ENCODE measurements around the gene GAREM1. TPM values are rescaled to one million over a fixed set of nuclear protein-coding genes. Genes with fewer than 3 reads are reported as not detected.

Gene GAREM1
- polyA plus RNA-seq, 1 of the 3 experiments (the other 2 are of a cell fraction), result 2.8 TPM

DNA sequence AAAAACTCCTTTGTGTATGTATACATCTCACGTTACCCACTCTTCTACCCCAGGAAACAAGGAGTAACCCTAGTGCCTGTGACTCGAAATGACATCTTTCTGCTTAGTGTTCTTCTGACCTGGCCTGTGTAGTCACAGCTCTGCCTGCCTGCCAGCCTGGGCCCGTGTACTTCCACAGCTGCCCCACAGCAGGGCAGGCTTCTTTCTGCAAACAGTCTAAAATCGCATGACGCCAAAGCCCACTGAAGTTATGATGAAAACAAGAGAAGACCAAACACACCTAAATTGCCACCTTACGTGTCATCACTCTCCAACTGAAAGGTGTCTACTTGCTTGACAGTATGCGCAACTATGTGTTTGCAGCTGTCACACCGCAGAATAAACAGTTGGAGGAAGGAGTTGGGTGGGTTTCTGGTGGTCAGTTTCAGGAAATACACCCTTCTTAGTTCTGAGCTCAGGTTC, 1.5 kb downstream of the GAREM1 start (continued):
- TF ChIP-seq EP300 (IDR thresholded peaks at IDR 0.05; ENCODE audit: borderline replicate concordance in 1 of 2, low read depth in 1 of 2, low read length in 1 of 2), result no peak

DNA sequence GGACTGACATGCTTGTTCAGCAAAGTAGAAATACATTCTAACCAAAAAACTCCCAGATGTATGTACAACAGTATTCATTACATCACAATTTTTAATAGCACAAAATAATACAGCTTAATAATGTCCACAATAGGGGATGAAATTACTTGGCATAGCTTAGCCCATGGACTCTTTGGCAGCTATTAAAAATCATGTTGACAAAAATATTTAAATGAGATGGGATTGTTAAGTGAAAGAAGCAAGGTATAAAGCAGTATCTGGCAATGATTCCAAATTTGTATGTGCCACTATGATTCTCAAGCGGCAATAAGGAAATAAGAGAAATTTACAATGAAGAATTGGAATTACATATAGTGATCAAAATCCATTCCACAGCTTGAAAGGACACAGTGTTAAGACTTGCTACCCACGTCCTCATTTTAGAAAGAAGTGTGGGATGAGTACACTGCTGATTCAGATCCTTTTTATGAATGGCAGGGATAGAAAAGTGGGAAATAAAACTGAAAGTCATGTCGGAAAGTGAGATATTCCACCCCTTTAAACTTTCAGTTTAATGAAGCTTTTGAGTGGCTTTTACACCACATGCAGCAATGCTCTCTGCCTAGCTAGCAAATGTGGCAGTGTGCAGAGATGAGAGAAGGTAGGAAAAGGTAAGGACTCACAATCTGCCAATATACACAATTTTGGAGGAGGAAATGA, 2.4 kb downstream of the GAREM1 start:
- CTCF ChIA-PET, result interaction anchor here (0.6 to 6.5 kb wide), 24 partner anchors 8 to 310 kb away, joined by 3 to 99 read pairs (median 6); no protein-coding TSS in a partner anchor
- Histone ChIP-seq H2AFZ (ENCODE audit: low read depth) (no peak overlapping the region), H4K20me1 (ENCODE audit: insufficient read depth) (no peaks in the 10 kb centered on the region), H3K79me2 (ENCODE audit: insufficient read depth) (peaks cover 26% of the 10 kb centered on the region), H3K36me3 (replicated peaks in 1 of 2; ENCODE audit: control insufficient read depth in 1 of 2, insufficient read depth in 2 of 2, low read length in 1 of 2) (no peaks in the 10 kb centered on the region), H3K27ac (ENCODE audit: low read depth in 2 of 2, low read length in 1 of 2) (no peak overlapping the region), H3K4me1 (ENCODE audit: control insufficient read depth in 1 of 2, insufficient read depth in 2 of 2, low read depth in 1 of 2, low read length in 1 of 2) (peaks cover 0 to 16% of the 10 kb centered on the region in 2 experiments; a peak in 2 of 4 replicates), H3K9me3 (no peaks in the 10 kb centered on the region), H3K4me3 (ENCODE audit: low read depth in 2 of 2, low read length in 1 of 2) (peak overlapping the region; percentile 30 to 83), H3K4me2 (peak overlapping the region; percentile 85), H3K9ac (no peak overlapping the region), H3F3A (replicated peaks; ENCODE audit: insufficient read depth) (peaks cover 4% of the 10 kb centered on the region), H3K9me2 (no peaks in the 10 kb centered on the region), H3K27me3 (ENCODE audit: insufficient read depth) (no peaks in the 10 kb centered on the region)
- POLR2A ChIA-PET, result no interaction called here
- no peak for TF ChIP-seq RFX5 (IDR thresholded peaks at IDR 0.05; ENCODE audit: low read length)
- TF ChIP-seq, protein P1, sequence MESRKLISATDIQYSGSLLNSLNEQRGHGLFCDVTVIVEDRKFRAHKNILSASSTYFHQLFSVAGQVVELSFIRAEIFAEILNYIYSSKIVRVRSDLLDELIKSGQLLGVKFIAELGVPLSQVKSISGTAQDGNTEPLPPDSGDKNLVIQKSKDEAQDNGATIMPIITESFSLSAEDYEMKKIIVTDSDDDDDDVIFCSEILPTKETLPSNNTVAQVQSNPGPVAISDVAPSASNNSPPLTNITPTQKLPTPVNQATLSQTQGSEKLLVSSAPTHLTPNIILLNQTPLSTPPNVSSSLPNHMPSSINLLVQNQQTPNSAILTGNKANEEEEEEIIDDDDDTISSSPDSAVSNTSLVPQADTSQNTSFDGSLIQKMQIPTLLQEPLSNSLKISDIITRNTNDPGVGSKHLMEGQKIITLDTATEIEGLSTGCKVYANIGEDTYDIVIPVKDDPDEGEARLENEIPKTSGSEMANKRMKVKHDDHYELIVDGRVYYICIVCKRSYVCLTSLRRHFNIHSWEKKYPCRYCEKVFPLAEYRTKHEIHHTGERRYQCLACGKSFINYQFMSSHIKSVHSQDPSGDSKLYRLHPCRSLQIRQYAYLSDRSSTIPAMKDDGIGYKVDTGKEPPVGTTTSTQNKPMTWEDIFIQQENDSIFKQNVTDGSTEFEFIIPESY (IDR thresholded peaks at IDR 0.05; ENCODE audit: borderline replicate concordance, low read depth), result no peak
- TF ChIP-seq CHD2 (IDR thresholded peaks at IDR 0.05; ENCODE audit: low read length, partially characterized antibody), result no peak
- TF ChIP-seq RCOR1 (IDR thresholded peaks at IDR 0.05; ENCODE audit: low read length), result no peak
- no peak for TF ChIP-seq FOXM1 (IDR thresholded peaks at IDR 0.05; ENCODE audit: low read depth)
- TF ChIP-seq EP300 (IDR thresholded peaks at IDR 0.05; ENCODE audit: borderline replicate concordance in 1 of 2, low read depth in 1 of 2, low read length in 1 of 2), result no peak
- TF ChIP-seq, protein P2, sequence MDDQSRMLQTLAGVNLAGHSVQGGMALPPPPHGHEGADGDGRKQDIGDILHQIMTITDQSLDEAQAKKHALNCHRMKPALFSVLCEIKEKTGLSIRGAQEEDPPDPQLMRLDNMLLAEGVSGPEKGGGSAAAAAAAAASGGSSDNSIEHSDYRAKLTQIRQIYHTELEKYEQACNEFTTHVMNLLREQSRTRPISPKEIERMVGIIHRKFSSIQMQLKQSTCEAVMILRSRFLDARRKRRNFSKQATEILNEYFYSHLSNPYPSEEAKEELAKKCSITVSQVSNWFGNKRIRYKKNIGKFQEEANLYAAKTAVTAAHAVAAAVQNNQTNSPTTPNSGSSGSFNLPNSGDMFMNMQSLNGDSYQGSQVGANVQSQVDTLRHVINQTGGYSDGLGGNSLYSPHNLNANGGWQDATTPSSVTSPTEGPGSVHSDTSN (IDR thresholded peaks at IDR 0.05), result no peak
- TF ChIP-seq YY1 (IDR thresholded peaks at IDR 0.05; ENCODE audit: low read depth), result no peak
- no peak for TF ChIP-seq TAF1 (IDR thresholded peaks at IDR 0.05; ENCODE audit: borderline replicate concordance, low read depth, low read length)
- no peak for TF ChIP-seq NFIC (IDR thresholded peaks at IDR 0.05; ENCODE audit: borderline replicate concordance)
- no peak for TF ChIP-seq SIN3A (IDR thresholded peaks at IDR 0.05; ENCODE audit: borderline replicate concordance, low read depth, low read length)
- TF ChIP-seq POLR2AphosphoS5 (IDR thresholded peaks at IDR 0.05; ENCODE audit: low read depth, low read length), result no peak
- TF ChIP-seq IRF3 (IDR thresholded peaks at IDR 0.05; ENCODE audit: low read depth, low read length), result no peak
- DNase-seq, result no peak
- WGBS (ENCODE audit: low lambda C conversion rate), result 68% methylated on average over 3 of the region's 3 CpGs
